Activated CD4-positive, alpha-beta T cell treated with anti-CD3 and anti-CD28 coated beads for 36 hours (primary cell): ENCODE results near the gene ATP8A1. TPM values are rescaled to one million over a fixed set of nuclear protein-coding genes. Genes with fewer than 3 reads are reported as not detected.
"Not testable (repeated sequence)": the region's sequence is repeated elsewhere in the genome, so short reads cannot be mapped to it uniquely, and the experiment has no call there.

ENCODE experiments used
- ATAC-seq: fragments of 200-7000 bp; cut with Tn5 transposase; one replicate; pipeline ENCODE4 v1.10.0; 2021; ENCODE audit warnings: mild to moderate bottlenecking, moderate library complexity
- CTCF ChIA-PET: fragments of 350-600 bp; sonication (Branson Sonifier 250); formaldehyde crosslinking; loops from one replicate; lab custom pipeline; 2021; ENCODE audit warnings: antibody characterized with exemption; lab: Charles Lee
- POLR2A ChIA-PET: fragments of 350-600 bp; sonication (Branson Sonifier 250); formaldehyde crosslinking; loops from one replicate; lab custom pipeline; 2021; ENCODE audit warnings: antibody characterized with exemption, inconsistent platforms; lab: Charles Lee
- DNase-seq: peaks from one replicate; pipeline ENCODE4 v3.0.0-alpha.2; 2020
- H3K27ac Mint-ChIP-seq: one replicate; pipeline ENCODE4 v1.8.0; 2021; ENCODE audit warnings: mixed read lengths
- H3K27me3 Mint-ChIP-seq: one replicate; pipeline ENCODE4 v1.8.0; 2021; ENCODE audit warnings: mixed read lengths
- H3K36me3 Mint-ChIP-seq: one replicate; pipeline ENCODE4 v1.8.0; 2021; ENCODE audit warnings: low read depth, mixed read lengths
- H3K4me1 Mint-ChIP-seq: one replicate; pipeline ENCODE4 v1.8.0; 2021; ENCODE audit warnings: mixed read lengths
- H3K4me3 Mint-ChIP-seq: one replicate; pipeline ENCODE4 v1.8.0; 2021; ENCODE audit warnings: mild to moderate bottlenecking, moderate library complexity, mixed read lengths
- H3K9me3 Mint-ChIP-seq: one replicate; pipeline ENCODE4 v1.8.0; 2021; ENCODE audit warnings: low read depth, mixed read lengths
- intact Hi-C, 2 experiments: fragments of 100-400 bp; cut with DNase I in 1 of 2; cut with micrococcal nuclease in 1 of 2; formaldehyde crosslinking; loops; one replicate each; pipeline versions ENCODE4 v1.14.2 to v1.15.1; 2022 to 2024; cut with DNase I, micrococcal nuclease
- total RNA-seq, 2 experiments: library from RNA; stranded (reverse); gene quantifications; one replicate each; pipeline ENCODE4 v1.2.3, GENCODE V29; 2021

The ATP8A1 gene
- total RNA-seq, result 10 to 100 TPM; 15.1 to 21.1 TPM

GRCh38 chr4:42656944-42657792, at the start of gene ATP8A1:
ATP8A1 (minus strand) TSS chr4:42657105; CDS start chr4:42656873, 232 bp downstream.
- peak; percentile 88 for ATAC-seq
- ChIA-PET CTCF (interaction anchor here (0.7 to 2.1 kb wide), 9 partner anchors 8 to 131 kb away, joined by 3 to 14 read pairs (median 5); no protein-coding TSS in a partner anchor), POLR2A (interaction anchor here (0.6 to 1.6 kb wide), 3 partner anchors 11 to 23 kb away, joined by 4 to 8 read pairs (median 4); no protein-coding TSS in a partner anchor)
- DNase-seq, result peak; percentile 97
- Mint-ChIP-seq H3K9me3 (peaks cover 6% of the 10 kb centered on the region), H3K27ac (peak within 1 kb of the TSS; percentile 97), H3K4me3 (peak within 1 kb of the TSS; percentile 84), H3K36me3 (peaks cover 21% of the 10 kb centered on the region), H3K27me3 (no peaks in the 10 kb centered on the region), H3K4me1 (peaks cover 39% of the 10 kb centered on the region)
- intact Hi-C loops, result loop anchor here (1.0 to 2.0 kb wide), 5 partner anchors 15 to 667 kb away; partner anchors contain the start of gene SLC30A9 (in 1 of the 2)

- no peak overlapping the region for H3K27ac Mint-ChIP-seq
- POLR2A ChIA-PET, result no interaction called here
- H3K27me3 Mint-ChIP-seq, result no peaks in the 10 kb centered on the region
- H3K36me3 Mint-ChIP-seq, result no peaks in the 10 kb centered on the region
- no peaks in the 10 kb centered on the region for H3K4me1 Mint-ChIP-seq
- ATAC-seq, result no peak
- CTCF ChIA-PET, result interaction anchor here (0.8 kb wide), 1 partner anchor 1727 kb away, joined by 3 read pairs; no protein-coding TSS in a partner anchor
- no peak overlapping the region for H3K4me3 Mint-ChIP-seq
- DNase-seq, result no peak
- H3K9me3 Mint-ChIP-seq, result no peaks in the 10 kb centered on the region
- intact Hi-C loops, result no loop called here
Observed at GRCh38 chr4:42706086-42706485, 49.2 kb upstream of the ATP8A1 start.

- ChIA-PET POLR2A (no interaction called here), CTCF (no interaction called here)
- peaks cover 1% of the 10 kb centered on the region for H3K27me3 Mint-ChIP-seq
Observed at GRCh38 chr4:42703813-42704212, 46.9 kb upstream of the ATP8A1 start.

GRCh38 chr4:42702895-42703294, 46.0 kb upstream of the ATP8A1 start:
- peaks cover 1% of the 10 kb centered on the region for H3K27me3 Mint-ChIP-seq
- ATAC-seq, result no peak
- peaks cover 6% of the 10 kb centered on the region for H3K9me3 Mint-ChIP-seq
- no peak overlapping the region for H3K27ac Mint-ChIP-seq
- no peak overlapping the region for H3K4me3 Mint-ChIP-seq
- no peaks in the 10 kb centered on the region for H3K36me3 Mint-ChIP-seq
- no peak for DNase-seq
- ChIA-PET CTCF (interaction anchor here (1.2 kb wide), 1 partner anchor 14 kb away, joined by 3 read pairs; no protein-coding TSS in a partner anchor), POLR2A (no interaction called here)
- intact Hi-C loops, result no loop called here
- no peaks in the 10 kb centered on the region for H3K4me1 Mint-ChIP-seq

More at GRCh38 chr4:42703813-42704212, 46.9 kb upstream of the ATP8A1 start:
- H3K9me3 Mint-ChIP-seq, result peaks cover 6% of the 10 kb centered on the region
- no peak overlapping the region for H3K27ac Mint-ChIP-seq
- no peak for ATAC-seq
- H3K36me3 Mint-ChIP-seq, result no peaks in the 10 kb centered on the region
- no peak for DNase-seq
- no peak overlapping the region for H3K4me3 Mint-ChIP-seq
- intact Hi-C loops, result no loop called here
- no peaks in the 10 kb centered on the region for H3K4me1 Mint-ChIP-seq

- intact Hi-C loops, H3K36me3 Mint-ChIP-seq, H3K27me3 Mint-ChIP-seq, H3K27ac Mint-ChIP-seq, H3K9me3 Mint-ChIP-seq, H3K4me3 Mint-ChIP-seq, H3K4me1 Mint-ChIP-seq, ATAC-seq, POLR2A ChIA-PET, DNase-seq: not testable (repeated sequence)
- CTCF ChIA-PET, result interaction anchor here (1.2 kb wide), 1 partner anchor 13 kb away, joined by 3 read pairs; no protein-coding TSS in a partner anchor
Observed at GRCh38 chr4:42701780-42702179, 44.9 kb upstream of the ATP8A1 start.

DNA sequence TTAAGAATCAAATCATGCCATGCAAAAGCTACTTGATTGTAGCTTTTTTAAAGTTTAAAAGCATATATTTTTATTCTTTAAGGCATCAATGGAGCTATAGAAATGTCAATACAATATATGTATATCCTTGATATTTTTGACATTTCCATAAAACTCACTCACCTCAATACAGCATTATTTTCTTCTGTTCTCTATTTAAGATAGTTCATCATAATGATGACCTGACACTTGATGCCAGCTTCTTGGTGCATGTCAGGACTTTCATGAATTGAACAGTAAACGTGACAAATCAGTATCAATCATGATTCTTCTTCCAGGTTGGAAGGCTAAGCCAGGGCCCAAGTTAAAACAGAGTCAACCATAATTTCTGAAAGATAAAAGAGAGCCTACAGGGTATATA, 33.6 kb upstream of the ATP8A1 start:
- POLR2A ChIA-PET, result interaction anchor here (0.7 kb wide), 1 partner anchor 147 kb away, joined by 3 read pairs; no protein-coding TSS in a partner anchor
- DNase-seq (no peak), ATAC-seq (no peak)
- no peak overlapping the region for H3K27ac Mint-ChIP-seq
- H3K36me3 Mint-ChIP-seq, result no peaks in the 10 kb centered on the region
- CTCF ChIA-PET, result interaction anchor here (0.6 to 0.8 kb wide), 2 partner anchors 52 to 122 kb away, joined by 3 read pairs; no protein-coding TSS in a partner anchor
- no peaks in the 10 kb centered on the region for H3K4me1 Mint-ChIP-seq
- no peak overlapping the region for H3K4me3 Mint-ChIP-seq
- H3K9me3 Mint-ChIP-seq, result no peaks in the 10 kb centered on the region
- intact Hi-C loops, result no loop called here
- H3K27me3 Mint-ChIP-seq, result no peaks in the 10 kb centered on the region

- intact Hi-C loops, result no loop called here
- DNase-seq (no peak), ATAC-seq (no peak)
- peaks cover 2% of the 10 kb centered on the region for H3K9me3 Mint-ChIP-seq
- POLR2A ChIA-PET, result no interaction called here
- H3K4me3 Mint-ChIP-seq, result no peak overlapping the region
- no peaks in the 10 kb centered on the region for H3K27me3 Mint-ChIP-seq
- H3K4me1 Mint-ChIP-seq, result peaks cover 2% of the 10 kb centered on the region
- no peak overlapping the region for H3K27ac Mint-ChIP-seq
- CTCF ChIA-PET, result no interaction called here
- no peaks in the 10 kb centered on the region for H3K36me3 Mint-ChIP-seq
Observed at GRCh38 chr4:42683393-42683792, 26.5 kb upstream of the ATP8A1 start.

DNA sequence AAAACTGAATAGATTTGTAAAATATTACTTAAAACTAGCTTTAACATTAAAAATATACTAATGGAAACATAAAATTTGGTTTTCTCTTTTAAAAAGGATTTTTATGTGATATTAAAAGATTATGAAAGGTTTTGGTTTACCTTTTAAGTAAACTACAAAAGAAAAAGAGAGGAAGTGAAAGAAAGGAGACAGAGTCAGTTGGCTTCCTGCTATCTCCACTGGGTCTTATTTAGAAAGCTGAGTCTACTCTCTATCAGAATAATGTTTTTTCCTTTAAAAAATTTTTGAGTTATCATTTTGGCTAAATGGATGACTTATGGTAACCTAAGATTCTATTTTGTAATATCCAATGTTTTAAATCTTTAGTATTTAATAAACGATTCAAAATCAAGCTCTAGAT, 21.6 kb upstream of the ATP8A1 start:
- H3K4me1 Mint-ChIP-seq, result peaks cover 12% of the 10 kb centered on the region
- POLR2A ChIA-PET, result no interaction called here
- no peaks in the 10 kb centered on the region for H3K36me3 Mint-ChIP-seq
- DNase-seq (no peak), ATAC-seq (no peak)
- no peaks in the 10 kb centered on the region for H3K27me3 Mint-ChIP-seq
- intact Hi-C loops, result no loop called here
- peaks cover 2% of the 10 kb centered on the region for H3K9me3 Mint-ChIP-seq
- no peak overlapping the region for H3K4me3 Mint-ChIP-seq
- CTCF ChIA-PET, result interaction anchor here (0.6 to 3.0 kb wide), 5 partner anchors 9 to 110 kb away, joined by 3 to 14 read pairs (median 8); partner anchors contain the start of gene ATP8A1
- no peak overlapping the region for H3K27ac Mint-ChIP-seq

- H3K27ac Mint-ChIP-seq, result peak overlapping the region; percentile 70
- DNase-seq (no peak), ATAC-seq (no peak)
- H3K36me3 Mint-ChIP-seq, result no peaks in the 10 kb centered on the region
- H3K9me3 Mint-ChIP-seq, result peaks cover 2% of the 10 kb centered on the region
- no peaks in the 10 kb centered on the region for H3K27me3 Mint-ChIP-seq
- ChIA-PET CTCF (interaction anchor here (0.8 to 3.0 kb wide), 4 partner anchors 19 to 109 kb away, joined by 3 to 14 read pairs (median 3); partner anchors contain the start of gene ATP8A1), POLR2A (no interaction called here)
- no peak overlapping the region for H3K4me3 Mint-ChIP-seq
- intact Hi-C loops, result no loop called here
- peaks cover 33% of the 10 kb centered on the region for H3K4me1 Mint-ChIP-seq
Observed at GRCh38 chr4:42676066-42676951, 19.4 kb upstream of the ATP8A1 start.

DNA sequence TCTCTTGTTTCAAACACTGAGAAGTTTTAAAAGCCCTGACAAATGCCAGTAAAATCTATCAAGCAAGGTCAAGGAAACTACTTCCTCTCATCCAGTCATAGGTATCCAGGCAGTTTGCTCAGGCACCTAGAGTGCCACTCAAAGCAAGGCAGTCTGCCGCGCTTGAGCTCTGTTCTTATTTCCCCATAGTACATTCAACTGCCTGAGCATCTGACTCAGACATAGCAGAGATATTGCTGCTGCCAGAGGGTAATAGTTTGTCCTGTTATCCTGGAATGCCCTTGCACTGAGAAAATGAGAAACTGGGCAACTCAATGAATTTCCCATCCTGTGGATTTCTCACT, 16.1 kb upstream of the ATP8A1 start:
- DNase-seq (peak; percentile 53), ATAC-seq (peak; percentile 65)
- peaks cover 44% of the 10 kb centered on the region for H3K4me1 Mint-ChIP-seq
- peak overlapping the region; percentile 10 for H3K4me3 Mint-ChIP-seq
- POLR2A ChIA-PET, result interaction anchor here (0.5 to 1.5 kb wide), 3 partner anchors 16 to 98 kb away, joined by 3 to 8 read pairs (median 4); partner anchors contain the start of gene ATP8A1
- CTCF ChIA-PET, result interaction anchor here (0.6 to 1.7 kb wide), 10 partner anchors 12 to 191 kb away, joined by 3 to 9 read pairs (median 4); partner anchors contain the start of gene ATP8A1
- no peaks in the 10 kb centered on the region for H3K36me3 Mint-ChIP-seq
- H3K9me3 Mint-ChIP-seq, result peaks cover 2% of the 10 kb centered on the region
- no peaks in the 10 kb centered on the region for H3K27me3 Mint-ChIP-seq
- H3K27ac Mint-ChIP-seq, result peak overlapping the region; percentile 90
- intact Hi-C loops, result loop anchor here in 1 of 2 experiments (5.0 kb wide), 1 partner anchor 46 kb away; no protein-coding TSS in a partner anchor
